Keratinocyte (primary cell): ENCODE data around the gene KLC4. TPM values are rescaled to one million over a fixed set of nuclear protein-coding genes. Genes with fewer than 3 reads are reported as not detected.
A peak's percentile ranks its signal among the peaks of the same experiment; 100 is the strongest.

Source experiments
- DNase-seq: peaks from one replicate; pipeline ENCODE4 v3.0.0-alpha.2; 2011; ENCODE audit warnings: low read depth, missing footprints, low spot score
- FAIRE-seq: peaks from 2 replicates; lab custom pipeline; 2011; peaks lifted over from hg19 to GRCh38; lab: Jason Lieb, UNC
- H2AFZ ChIP-seq: 2 replicates; pipeline ENCODE4 v1.6.0; 2012; ENCODE audit warnings: low read length, control low read depth, inconsistent platforms; ENCODE audit not compliant: control insufficient read depth
- H3K27ac ChIP-seq: 2 replicates; pipeline ENCODE4 v1.5.1; 2011; ENCODE audit warnings: low read length; ENCODE audit not compliant: control insufficient read depth, insufficient read depth
- H3K27me3 ChIP-seq: 3 replicates; pipeline ENCODE4 v1.6.0; 2011; ENCODE audit warnings: low read length; ENCODE audit not compliant: control insufficient read depth, insufficient read depth; ENCODE audit errors: extremely low read depth
- H3K36me3 ChIP-seq, 2 experiments: 2 replicates in 1 of 2; 3 replicates in 1 of 2; pipeline ENCODE4 v1.5.1; 2011; ENCODE audit warnings: low read length in 2 of 2, mild to moderate bottlenecking in 1 of 2; ENCODE audit not compliant: control insufficient read depth in 2 of 2, insufficient read depth in 2 of 2; ENCODE audit errors: extremely low read depth in 1 of 2
- H3K4me1 ChIP-seq: 3 replicates; pipeline ENCODE4 v1.5.1; 2011; ENCODE audit warnings: low read length; ENCODE audit not compliant: control insufficient read depth, insufficient read depth; ENCODE audit errors: extremely low read depth
- H3K4me2 ChIP-seq: 3 replicates; pipeline ENCODE4 v1.6.0; 2011; ENCODE audit warnings: low read depth, low read length; ENCODE audit not compliant: control insufficient read depth, insufficient read depth; ENCODE audit errors: extremely low read depth
- H3K4me3 ChIP-seq, 3 experiments: fragments of 200-600 bp in 1 of 3; sonication (generic) in 1 of 3; 2 replicates in 2 of 3; 3 replicates in 1 of 3; pipeline ENCODE4 v1.5.1; 2011 to 2016; ENCODE audit warnings: low read length in 3 of 3, mild to moderate bottlenecking in 3 of 3, control low read depth in 2 of 3, inconsistent platforms in 1 of 3, low read depth in 1 of 3, mixed read lengths in 1 of 3, mixed run types in 1 of 3, moderate library complexity in 1 of 3; ENCODE audit not compliant: control insufficient read depth in 2 of 3, insufficient read depth in 2 of 3; ENCODE audit errors: extremely low read depth in 1 of 3
- H3K79me2 ChIP-seq: 2 replicates; pipeline ENCODE4 v1.6.0; 2012; ENCODE audit warnings: low read length; ENCODE audit not compliant: control insufficient read depth, insufficient read depth
- H3K9ac ChIP-seq: 3 replicates; pipeline ENCODE4 v1.6.0; 2011; ENCODE audit warnings: low read length; ENCODE audit not compliant: control insufficient read depth, insufficient read depth; ENCODE audit errors: extremely low read depth
- H3K9me1 ChIP-seq: 3 replicates; pipeline ENCODE4 v1.6.0; 2011; ENCODE audit warnings: low read length; ENCODE audit not compliant: control insufficient read depth, insufficient read depth; ENCODE audit errors: extremely low read depth
- H3K9me3 ChIP-seq: 2 replicates; pipeline ENCODE4 v1.5.1; 2012; ENCODE audit warnings: low read depth, low read length; ENCODE audit not compliant: control insufficient read depth
- H4K20me1 ChIP-seq: 3 replicates; pipeline ENCODE4 v1.6.0; 2011; ENCODE audit warnings: low read length; ENCODE audit not compliant: control insufficient read depth, insufficient read depth; ENCODE audit errors: extremely low read depth
- CTCF ChIP-seq, 3 experiments: IDR thresholded peaks in 1 of 3; conservative IDR thresholded peaks in 1 of 3; optimal IDR thresholded peaks in 1 of 3; 2 replicates in 2 of 3; 3 replicates in 1 of 3; pipeline versions ENCODE3 to v1.5.1; 2011; ENCODE audit warnings: low read length in 3 of 3, mild to moderate bottlenecking in 3 of 3, moderate library complexity in 2 of 3, control low read depth in 1 of 3, inconsistent platforms in 1 of 3; ENCODE audit not compliant: insufficient read depth in 2 of 3; ENCODE audit errors: extremely low read depth in 1 of 3
- EZH2 ChIP-seq: IDR thresholded peaks from one replicate; pipeline ENCODE4 v1.6.1; 2012; ENCODE audit warnings: inconsistent platforms, mild to moderate bottlenecking, low read length, moderate library complexity
- dilution Hi-C: fragments of 300-500 bp; cut with MboI; formaldehyde crosslinking; loops from one replicate; pipeline ENCODE4 v1.7.0; 2020; ENCODE audit warnings: low sequenced_read_pairs; ENCODE audit not compliant: extremely low pct_ligation_motif_present
- polyA plus RNA-seq, 5 experiments: library from polyadenylated mRNA; depleted of rRNA in 3 of 5; stranded (reverse) in 3 of 5; stranded (forward) in 1 of 5; unstranded in 1 of 5; fragments of >200 nt; gene quantifications; 1 replicate in 1 of 5; 2 replicates in 3 of 5; 3 replicates in 1 of 5; pipeline versions ENCODE4 v1.2.1 to v1.2.3, GENCODE V29; 2011 to 2012; ENCODE audit warnings: missing spikeins in 2 of 5, low read depth in 1 of 5, low replicate concordance in 1 of 5

KLC4 gene
- polyA plus RNA-seq, 1 donor (not counting 4 experiments of a cell fraction or from before 2014, with no cell fraction given) = 8.8 TPM

GRCh38 chr6:43062818-43063217, 3.4 kb downstream of the KLC4 start:
- peaks cover 4 to 8% of the 10 kb centered on the region in 2 experiments for H3K36me3 ChIP-seq
- no peak overlapping the region for H3K9ac ChIP-seq

GRCh38 chr6:43070028-43070632, 10.7 kb downstream of the KLC4 start:
- Histone ChIP-seq H3K4me2 (no peak overlapping the region), H3K27me3 (no peaks in the 10 kb centered on the region), H3K4me1 (no peaks in the 10 kb centered on the region), H2AFZ (no peak overlapping the region), H3K36me3 (peaks cover 5 to 7% of the 10 kb centered on the region in 2 experiments), H3K27ac (no peak overlapping the region), H3K4me3 (no peak overlapping the region), H3K9ac (no peak overlapping the region), H3K9me1 (no peaks in the 10 kb centered on the region), H4K20me1 (no peaks in the 10 kb centered on the region), H3K79me2 (no peaks in the 10 kb centered on the region), H3K9me3 (no peaks in the 10 kb centered on the region)
- dilution Hi-C loops = no loop called here
- TF ChIP-seq CTCF (optimal IDR thresholded peaks at IDR 0.05 in 1 of 3, IDR thresholded peaks at IDR 0.05 in 1 of 3, conservative IDR thresholded peaks at IDR 0.05 in 1 of 3; ENCODE audit: extremely low read depth in 1 of 3, insufficient read depth in 2 of 3, low read length in 3 of 3) (peak; percentile 56 to 61 (median 58)), EZH2 (no peak)
- peak; percentile 89 for FAIRE-seq
- DNase-seq = no peak

More at GRCh38 chr6:43062818-43063217, 3.4 kb downstream of the KLC4 start:
- H4K20me1 ChIP-seq = no peaks in the 10 kb centered on the region
- peaks cover 12% of the 10 kb centered on the region for H3K4me1 ChIP-seq
- H3K27ac ChIP-seq = no peak overlapping the region
- no peaks in the 10 kb centered on the region for H3K9me1 ChIP-seq
- peaks cover 14% of the 10 kb centered on the region for H3K79me2 ChIP-seq
- TF ChIP-seq EZH2 (no peak), CTCF (optimal IDR thresholded peaks at IDR 0.05 in 1 of 3, IDR thresholded peaks at IDR 0.05 in 1 of 3, conservative IDR thresholded peaks at IDR 0.05 in 1 of 3; ENCODE audit: extremely low read depth in 1 of 3, insufficient read depth in 2 of 3, low read length in 3 of 3) (no peak)
- H3K4me2 ChIP-seq = no peak overlapping the region
- no peaks in the 10 kb centered on the region for H3K27me3 ChIP-seq
- H3K9me3 ChIP-seq = no peaks in the 10 kb centered on the region
- H2AFZ ChIP-seq = no peak overlapping the region
- dilution Hi-C loops = no loop called here
- FAIRE-seq (no peak), DNase-seq (no peak)
- H3K4me3 ChIP-seq = no peak overlapping the region
